LoVo (cell line): ENCODE measurements around the gene CD300H.

Source experiments
- DNase-seq: peaks from one replicate; pipeline ENCODE4 v3.0.0-alpha.2; 2016; ENCODE audit warnings: low spot score

The CD300H gene

DNA sequence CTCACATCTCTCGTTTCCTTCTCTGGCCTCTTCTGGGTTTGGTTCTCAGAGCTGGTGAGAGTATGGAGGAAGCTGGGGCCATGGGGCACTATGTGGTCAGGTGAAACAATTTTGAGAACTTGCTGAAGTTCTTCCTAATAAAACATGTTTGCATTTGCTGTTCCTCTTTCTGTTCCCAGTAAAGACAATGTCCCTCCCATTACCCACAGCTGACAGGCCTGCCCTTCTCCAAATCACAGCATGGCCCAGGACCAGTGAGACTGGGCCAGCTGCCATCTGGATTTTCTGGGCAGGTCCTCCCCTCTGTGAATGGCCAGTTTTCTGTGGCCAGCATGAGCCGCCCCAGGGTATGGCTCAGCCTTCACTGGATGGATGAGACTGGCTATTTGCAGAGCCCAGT lies at the start of gene CD300H:
Gene CD300H (minus strand): TSS at position 113 of the 400 bp plus-strand sequence.
- DNase-seq: no peak

DNA sequence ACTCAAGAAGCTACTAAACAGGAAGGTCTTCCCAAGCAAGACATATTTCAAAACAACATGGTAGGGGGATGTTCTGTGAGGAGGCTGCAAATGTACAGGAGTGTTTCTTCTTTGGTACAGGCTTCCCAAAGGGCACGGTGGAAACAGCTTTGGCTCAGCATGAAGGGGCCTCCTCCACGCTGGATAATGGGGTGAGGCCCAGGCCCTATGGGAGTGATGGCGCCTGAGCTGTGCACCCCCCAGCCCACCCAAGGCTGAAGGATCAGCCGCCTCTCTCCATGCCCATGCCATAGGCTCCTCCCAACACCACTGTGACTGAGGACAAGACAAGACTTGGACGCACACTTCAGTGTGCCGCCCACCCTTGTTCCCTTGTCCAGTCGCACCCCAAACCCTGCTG lies 49.4 kb upstream of the CD300H start:
- no peak for DNase-seq

DNA sequence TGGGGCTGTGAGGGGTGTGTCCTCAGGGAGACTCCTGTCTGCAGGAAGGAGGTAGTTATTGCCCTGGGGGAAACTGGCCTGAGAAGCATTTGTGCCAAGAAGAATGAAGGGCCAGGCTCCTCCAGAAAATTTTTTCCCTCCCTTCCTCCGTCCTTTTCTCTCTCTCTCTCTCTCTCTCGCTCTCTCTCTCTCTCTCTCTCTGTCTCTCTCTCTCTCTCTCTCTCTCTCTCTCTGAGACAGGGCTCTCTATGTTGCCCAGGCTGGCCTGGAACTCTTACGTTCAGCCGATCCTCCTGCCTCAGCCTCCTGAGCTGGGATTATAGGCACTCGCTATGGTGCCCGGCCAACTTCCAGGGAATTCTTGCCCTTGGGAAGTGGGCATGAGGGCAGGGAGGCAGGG lies 44.7 kb upstream of the CD300H start:
- DNase-seq: no peak

DNA sequence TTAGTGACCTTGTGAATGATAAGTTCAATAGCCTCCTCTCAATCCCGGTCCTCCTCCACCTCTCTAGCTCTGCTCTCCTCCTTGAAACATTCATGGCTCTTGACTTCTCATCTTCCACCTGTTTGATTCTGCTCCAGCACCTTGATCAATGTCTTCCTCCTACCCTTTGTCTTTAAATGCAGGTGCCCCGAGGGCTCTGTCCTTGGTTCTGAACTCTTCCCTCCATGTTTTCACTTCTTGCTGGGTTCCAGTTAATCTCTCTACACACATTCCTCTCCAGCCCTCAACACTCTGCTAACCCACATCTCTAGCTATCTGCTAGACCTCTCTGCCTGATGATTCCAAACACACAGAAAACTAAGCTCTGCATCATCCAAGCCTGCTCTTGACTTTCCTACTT lies 42.8 kb upstream of the CD300H start:
- DNase-seq: no peak

DNA sequence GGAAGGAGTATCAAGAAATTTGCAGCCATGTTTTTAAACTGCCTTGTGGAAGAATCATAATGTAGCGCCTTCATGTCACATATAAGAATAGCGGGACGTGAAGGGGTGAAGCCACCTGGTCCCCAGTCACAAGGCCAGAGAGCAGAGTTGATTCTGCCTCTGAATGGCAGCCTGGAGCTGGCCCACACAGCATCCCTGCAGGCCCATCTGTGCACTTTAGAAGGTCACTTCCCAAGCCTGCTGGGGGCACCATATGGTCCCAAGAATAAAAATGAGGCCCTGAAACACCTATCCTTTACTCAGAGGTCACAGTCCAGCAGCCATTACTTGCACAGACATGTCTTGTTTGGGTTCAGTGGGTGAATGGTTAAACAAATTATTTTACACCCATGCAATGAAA lies 41.2 kb upstream of the CD300H start:
- no peak for DNase-seq

DNA sequence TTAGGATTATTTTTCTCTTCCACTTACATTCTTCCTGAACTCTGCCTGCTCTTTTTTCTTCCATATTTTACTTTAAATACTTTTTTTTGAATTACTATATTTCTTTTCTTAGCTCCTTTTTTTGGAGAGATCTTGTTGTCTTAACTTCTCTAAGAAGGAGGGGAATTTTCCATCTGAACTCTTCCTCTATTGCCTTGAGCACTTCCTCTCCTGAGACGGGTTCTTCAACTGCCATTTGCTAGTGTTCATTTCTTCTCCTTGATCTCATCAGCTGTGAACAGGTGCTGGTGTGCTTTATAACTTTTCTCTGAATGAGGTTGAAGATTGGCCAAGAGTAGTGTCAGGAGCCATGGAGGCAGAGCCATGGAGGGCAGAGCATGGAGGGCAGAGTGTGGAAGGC lies 39.9 kb upstream of the CD300H start:
- DNase-seq: no peak

DNA sequence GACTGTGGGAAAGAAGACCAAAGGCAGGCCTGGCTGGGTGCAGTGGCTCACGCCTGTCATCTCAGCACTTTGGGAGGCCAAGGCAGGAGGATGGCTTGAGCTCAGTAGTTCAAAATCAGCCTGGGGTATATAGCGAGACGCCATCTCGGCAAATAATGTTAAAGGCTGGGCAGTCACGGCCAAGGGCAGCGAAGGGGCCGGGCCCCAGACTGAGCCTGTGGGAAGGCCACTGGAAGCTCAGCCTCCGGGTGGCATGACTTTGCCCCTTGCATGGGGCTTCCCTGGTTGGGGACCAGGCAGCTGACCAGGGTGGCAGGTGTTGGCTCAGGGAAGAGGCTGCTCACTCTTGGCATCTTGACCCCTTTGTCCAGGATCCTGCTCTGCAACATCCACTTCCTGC lies 38.7 kb upstream of the CD300H start:
- no peak for DNase-seq

DNA sequence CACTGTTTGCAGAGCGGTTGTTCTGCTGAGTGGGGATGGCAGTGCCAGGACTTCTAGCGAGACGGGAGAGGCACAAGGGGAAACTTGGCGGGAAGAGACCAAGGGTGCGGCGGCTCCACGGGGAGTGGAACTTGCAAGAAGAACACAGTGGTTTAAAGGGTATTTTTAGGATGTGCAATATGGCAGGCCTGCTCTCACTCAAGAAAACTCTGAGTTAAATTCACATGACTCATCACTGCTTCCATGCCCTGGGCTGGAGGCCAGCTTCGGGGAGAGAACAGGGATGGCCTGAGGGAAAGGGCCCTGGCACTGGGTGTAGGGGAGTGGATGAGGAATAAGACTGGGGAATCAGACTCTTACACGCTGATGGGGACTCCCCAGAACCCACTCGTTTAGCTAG lies 38.1 kb upstream of the CD300H start:
- DNase-seq: peak; percentile 8

DNA sequence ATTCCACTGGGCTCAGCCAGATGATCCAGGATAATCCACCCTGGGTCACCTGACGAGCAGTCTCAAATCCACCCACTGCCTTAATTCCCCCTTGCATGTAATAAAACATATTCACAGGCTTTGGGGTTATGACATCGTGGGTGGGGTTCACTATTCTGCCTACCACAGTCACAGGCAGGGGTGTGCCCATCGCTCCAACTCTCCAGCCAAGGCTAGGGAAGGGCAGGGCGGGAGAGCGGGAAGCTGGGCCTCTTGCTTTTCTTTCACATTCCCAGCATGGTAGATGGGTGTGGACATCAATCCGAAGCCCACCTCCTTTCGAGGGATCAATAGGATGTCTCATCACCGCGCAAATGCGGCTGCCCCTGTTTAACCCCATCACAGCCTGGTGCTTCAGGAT lies 37.5 kb upstream of the CD300H start:
- no peak for DNase-seq

DNA sequence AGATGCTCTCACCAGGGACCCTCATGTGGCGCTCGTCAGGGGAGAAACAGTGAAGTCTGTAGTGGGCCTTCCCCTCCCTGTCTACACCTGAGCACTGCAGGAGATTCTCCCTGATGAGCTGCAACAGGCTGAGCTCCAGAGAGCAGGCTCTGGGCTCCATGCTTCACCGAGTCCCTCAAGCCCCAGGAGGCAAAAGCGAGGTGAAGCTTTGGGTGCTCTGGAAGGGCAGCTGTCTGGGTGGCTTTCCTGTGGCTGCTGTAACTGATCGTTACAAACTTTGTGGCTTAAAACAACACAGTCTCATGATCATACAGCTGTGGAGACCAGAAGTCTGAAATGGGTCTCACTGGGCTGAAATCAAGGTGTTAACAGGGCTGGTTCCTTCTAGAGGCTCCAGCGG lies 36.9 kb upstream of the CD300H start:
- DNase-seq: no peak

DNA sequence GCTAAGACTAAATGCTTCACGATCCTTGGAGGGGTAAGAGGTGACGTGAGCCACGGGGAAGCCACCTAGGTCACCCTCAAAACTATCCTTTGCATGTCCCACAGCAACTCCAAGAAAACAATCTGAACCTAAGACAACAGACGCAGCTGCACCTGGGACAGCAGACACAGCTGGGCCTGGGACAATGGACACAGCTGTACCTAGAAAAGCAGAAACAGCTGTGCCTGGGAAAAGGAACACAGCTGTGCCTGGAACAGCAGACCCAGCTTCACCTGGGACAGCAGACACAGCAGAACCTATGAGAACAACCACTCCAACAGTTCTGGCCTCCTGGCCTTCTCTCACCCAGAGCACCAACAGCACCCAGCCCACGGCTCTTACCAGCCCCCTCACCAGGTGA lies 36.4 kb upstream of the CD300H start:
- DNase-seq: no peak

DNA sequence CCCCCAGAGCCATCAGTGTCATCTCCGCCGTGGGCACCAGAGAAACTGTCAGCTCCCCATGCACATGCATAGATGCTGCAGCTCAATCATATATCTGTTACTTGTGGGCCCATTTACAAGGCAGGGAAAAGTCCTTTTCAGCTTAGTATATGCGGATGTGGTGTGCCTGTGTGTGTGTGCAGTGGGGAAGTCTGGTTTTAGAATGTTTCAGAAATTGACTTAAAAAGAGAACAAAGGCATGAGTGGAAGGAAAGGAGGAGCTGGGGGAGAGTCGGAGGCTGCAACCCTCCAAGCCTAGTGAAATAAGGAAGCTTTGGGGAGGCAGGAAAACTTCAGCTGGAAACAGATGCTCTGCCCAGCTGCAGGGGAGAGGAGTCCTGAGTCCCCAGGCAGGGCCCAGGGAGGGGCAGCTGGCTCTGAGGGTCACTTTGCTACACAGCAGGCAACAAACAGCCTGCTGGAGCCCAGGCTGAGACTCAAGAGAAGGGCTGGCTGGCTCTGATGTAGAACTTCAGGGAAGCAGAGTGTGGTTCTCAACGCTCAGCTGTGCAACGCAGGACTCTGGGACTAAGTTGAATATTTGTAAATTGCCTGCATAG lies 35.8 kb upstream of the CD300H start:
- DNase-seq: no peak

DNA sequence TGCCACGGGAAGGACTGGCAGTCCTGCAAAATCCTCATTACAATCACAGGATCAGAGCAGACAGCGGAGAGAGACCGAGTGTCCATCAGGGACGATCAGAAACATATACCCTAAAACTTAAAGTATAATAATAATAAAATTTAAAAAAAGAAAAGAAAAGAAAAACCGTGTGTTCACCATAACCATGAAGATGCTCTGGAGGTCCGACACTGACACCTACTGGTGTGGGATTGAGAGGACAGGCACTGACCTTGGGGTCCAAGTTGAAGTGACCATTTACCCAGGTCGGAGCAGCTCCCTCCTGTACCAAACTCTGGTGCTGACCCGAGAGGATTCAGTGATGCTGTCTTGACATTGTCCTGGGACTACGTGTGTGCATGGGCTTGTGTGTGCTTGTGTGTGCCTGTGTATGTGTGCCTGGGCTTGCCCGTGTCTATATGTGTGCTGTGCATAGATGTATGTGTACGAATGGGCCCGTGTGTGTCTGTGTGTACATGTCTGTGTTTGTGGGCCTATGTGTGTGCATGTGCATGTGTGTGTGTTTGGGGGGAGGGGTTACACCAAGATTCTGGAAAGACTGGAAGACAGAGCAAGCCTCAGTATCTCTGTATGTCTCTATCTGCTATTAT lies 34.7 kb upstream of the CD300H start:
- peak; percentile 16 for DNase-seq

DNA sequence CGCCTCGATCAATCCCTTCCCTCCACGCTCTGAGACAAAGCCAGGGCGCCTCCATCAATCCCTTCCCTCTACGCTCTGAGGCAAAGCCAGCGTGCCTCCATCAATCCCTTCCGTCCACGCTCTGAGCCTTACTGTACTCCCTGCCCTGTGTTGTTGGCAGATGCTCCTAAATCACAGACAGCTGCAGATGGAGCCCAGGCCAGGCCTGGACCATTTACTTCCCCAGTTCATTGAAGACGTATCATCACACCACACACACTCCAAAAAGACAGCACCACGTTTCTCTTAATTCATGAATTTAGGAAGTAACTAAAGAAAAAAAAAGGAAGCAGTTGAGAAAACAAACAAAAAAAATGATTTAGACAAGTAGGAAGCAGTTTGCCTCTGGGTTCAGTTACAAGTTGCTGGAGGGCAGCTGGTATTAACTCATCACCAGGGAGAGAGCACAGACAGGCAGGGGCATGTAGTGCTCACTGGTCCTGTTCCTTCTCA lies 32.2 kb upstream of the CD300H start:
- no peak for DNase-seq

DNA sequence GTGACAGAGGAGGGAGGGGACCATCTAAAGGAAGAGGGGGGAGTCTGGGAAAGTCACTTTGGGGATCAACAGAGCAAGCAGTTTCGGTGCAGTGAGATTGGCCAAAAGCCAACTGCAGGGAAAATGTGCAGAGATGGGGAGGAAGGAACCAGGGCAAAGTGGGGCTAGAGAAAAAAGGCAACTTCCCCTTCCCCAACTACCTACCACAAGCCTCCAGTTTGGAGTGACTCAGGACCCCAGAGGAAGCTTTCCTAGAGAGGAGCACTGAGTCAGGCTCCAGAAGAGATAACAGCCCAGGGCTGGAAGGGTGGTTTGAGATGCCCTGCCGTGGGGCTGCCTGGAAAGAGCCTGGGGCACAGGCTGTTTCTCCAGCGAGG lies 31.7 kb upstream of the CD300H start:
- DNase-seq: no peak

DNA sequence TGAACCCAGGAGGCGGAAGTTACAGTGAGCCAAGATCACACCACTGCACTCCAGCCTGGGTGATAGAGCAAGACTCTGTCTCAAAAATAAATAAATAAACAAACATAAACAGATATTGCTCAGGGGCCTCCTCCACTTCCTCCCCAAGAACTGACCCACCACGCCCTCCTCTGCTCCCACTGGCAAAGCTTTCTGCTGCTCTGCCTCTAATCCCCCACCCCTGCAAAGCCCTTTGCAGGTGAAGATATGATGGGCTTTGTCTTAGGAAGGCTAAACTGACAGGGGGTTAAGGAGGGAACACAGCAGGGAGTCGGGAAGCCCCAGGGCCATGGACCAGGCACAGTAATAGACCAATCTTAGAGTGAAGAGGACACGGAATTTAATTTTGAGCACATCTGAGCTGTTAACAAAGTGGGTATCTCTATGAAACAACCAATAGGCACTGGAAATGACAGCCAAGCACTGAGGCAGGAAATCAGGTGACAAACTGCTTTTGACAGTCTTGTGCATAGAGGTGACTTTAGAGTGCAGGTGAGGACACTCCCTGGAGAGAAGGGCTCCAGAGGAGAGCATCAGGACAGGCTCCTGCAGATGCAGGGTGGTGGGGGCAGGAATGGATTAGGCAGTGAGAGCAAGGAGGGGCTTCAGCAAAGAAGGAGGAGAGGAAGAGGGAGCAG lies 31.2 kb upstream of the CD300H start:
- no peak for DNase-seq

DNA sequence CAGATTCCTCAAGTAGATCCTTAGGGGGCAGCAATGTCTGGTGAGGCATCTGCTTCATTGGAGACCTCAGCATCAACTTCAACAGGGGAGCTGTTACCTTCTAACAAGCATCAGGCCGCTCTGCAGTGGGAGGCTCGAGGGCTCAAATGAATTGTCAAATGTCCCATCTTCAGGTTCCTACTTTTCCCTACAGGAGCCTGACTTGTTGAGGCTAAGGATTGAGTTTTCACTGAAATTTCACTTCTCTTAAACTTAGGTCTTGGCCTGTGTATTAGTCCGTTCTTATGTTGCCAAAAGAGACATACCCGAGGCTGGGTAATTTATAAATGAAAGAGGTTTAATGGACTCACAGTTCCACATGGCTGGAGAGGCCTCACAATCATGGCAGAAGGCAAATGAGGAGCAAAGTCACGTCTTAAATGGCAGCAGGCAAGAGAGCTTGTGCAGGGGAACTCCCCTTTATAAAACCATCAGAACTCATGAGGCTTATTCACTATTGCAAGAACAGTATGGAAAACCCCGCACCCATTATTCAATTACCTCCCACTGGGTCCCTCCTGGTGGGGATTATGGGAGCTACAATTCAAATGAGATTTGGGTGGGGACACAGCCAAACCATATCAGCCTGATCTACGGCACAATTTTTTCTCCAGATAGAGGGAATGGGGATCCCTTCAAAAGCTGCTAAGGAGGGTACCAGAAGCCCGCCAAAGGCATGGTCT lies 29.9 kb upstream of the CD300H start:
- no peak for DNase-seq

DNA sequence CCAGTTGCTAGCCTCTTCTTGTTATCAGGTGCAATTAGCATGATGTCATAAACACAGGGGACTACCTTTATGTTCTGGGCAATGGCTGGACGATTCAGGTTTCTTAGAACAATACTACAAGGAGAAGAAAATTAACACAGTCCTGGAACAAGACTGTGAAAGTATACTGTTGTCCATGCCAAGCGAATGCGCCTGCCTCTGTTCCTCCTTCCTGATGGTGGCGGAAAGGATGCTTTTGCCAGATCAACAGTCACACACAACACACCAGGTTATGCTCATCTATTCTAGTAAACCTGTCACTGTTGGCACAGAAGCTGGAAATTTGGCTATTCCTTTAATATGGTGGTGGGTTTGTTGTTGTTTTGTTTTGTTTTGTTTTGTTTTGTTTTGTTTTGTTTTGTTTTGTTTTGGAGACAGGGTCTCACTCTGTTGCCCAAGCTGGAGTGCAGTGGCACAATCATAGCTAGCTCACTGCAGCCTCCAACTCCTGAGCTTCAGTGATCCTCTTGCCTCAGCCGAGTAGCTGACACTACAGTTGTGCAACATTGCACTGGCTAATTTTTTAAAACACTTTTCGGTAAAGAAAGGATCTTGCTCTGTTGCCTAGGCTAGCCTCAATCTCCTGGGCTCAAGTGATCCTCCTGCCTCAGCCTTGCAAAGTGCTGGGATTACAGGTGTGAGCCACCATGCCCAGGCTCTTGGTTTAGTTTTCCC lies 27.9 kb upstream of the CD300H start:
- DNase-seq: no peak

DNA sequence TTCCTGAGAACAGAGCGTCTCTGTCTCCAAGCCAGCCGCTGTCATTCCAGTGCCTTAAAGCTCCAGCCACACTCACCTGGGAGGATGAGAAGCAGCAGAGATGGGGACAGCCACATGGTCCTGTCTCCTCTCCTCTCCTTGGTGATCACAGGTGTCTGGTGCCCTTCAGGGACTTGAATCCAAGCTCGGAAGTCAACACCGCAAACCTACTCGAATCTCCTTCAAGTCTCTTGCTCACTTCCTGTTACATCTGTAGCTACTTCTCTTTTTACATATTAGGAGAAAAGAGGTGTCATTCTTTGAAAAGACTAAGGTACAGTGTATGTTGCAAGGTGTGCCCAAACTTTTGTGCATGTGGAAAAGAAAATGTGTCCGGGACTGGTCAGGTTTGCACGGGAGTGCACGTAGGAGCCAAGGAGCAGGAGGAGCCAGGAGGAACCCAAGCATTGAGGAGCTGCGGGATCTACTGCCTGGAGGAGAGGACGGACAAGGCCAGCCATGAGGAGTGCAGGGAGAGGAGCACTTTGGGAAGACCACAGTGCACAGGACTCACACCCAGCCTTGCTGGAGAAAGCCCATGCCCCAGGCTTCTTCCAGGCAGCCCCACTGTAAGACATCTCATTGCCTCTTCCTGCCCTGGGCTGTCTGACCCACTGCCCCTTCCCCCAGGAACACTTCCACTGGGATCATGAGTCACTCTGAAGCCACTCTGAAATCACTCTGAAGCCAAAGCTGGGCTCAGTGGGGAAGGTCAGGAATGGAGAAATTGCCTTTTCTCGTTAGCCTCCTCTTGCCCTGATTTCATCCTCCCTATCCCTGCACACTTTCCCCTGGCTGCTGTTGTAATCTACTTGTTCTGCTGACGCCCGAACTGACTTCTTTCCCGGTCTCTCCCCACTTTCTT lies 25.0 kb upstream of the CD300H start, which contains the start of gene CD300LD:
Gene CD300LD (minus strand): TSS at position 197 of the 904 bp plus-strand sequence. CDS start 81 bp downstream, at position 116.
- DNase-seq: no peak

DNA sequence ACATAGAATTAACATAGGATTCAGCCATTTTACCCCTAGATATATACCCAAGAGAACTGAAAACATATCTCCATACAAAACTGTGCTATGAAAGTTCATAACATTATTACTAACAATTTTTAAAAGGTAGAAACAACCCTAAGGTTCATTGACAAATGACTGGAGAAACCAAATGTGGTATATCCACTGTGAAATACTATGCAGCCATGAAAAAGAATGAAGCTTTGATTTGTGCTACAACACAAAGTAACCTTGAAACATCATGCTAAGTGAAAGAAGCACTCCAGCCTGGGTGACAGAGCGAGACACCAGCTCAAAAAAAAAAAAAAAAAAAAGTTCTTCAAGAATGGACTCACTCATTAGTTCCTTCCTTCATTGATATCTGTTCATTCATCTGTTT lies 24.2 kb upstream of the CD300H start:
- no peak for DNase-seq

DNA sequence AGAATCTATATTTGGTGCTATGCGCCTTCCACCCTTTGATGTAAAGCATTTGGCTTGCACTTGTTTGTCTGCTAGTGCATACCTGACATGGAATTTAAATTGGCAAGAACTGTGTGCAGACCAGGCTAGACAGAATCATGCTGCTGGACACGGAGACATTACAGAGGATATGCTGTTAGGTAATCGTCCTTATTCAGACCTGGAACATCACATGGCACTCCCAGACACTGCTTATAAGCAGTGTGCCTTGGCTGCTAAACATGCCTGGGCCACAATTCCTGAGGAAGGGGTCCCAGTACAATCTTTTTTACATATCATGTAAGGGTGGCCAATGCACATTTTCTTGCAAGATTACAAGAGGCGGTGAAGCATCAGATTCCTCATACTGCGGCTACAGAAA lies 18.4 kb upstream of the CD300H start:
- DNase-seq: no peak
